Measurements from ENCODE around the gene REXO1.

The REXO1 gene

DNA sequence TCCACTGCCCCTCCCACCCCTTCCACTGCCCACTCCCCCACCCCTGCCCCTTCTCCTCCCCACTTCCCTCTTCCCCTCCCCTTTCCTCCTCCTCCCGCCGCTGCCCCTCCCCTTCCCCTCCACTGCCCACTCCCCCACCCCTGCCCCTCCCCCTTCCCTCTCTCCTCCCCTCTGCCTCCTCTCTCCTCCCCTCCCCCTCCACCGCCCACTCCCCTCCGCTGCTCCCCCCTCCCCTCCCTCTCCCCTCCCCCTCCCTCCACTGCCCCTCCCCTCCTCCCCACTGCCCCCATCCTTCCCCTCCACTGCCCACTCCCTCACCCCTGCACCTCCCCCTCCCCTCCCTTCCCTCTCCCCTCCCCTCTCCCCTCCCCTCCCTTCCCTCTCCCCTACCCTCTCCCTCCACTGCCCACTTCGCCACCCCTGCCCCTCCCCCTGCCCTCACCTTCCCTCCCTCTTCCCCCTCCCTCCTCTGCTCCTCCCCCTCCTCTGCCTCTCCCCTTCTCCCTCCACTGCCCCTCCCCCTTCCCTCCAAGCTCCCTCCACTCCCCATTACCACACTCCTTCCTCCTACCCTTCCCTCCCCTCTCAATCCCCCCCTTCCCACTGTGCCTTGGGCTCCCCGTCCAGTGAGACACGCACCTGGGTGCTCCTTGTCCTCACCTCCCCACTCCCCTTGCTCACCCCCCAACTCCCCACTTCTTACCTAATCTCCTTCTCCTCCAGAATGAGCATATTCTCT is 58.1 kb downstream of the REXO1 start:
- in situ Hi-C loops (cut with MboI; ENCODE audit: low sequenced_read_pairs): no loop called here
- no peaks in the 10 kb centered on the region for H3K36me3 ChIP-seq (replicated peaks)
- H3K4me3 ChIP-seq: no peak overlapping the region
- H3K4me1 ChIP-seq: no peaks in the 10 kb centered on the region
- H3K9me3 ChIP-seq: peaks cover 2% of the 10 kb centered on the region; the same call in 1 of the 2 replicates
- DNase-seq (ENCODE audit: low spot score in 2 of 2): peak in 1 of 2 experiments; percentile 41
- H3K27me3 ChIP-seq (ENCODE audit: low read depth): no peaks in the 10 kb centered on the region

GRCh38 chr19:1789261-1790041 is 58.8 kb downstream of the REXO1 start:
- H3K4me1 ChIP-seq: no peaks in the 10 kb centered on the region
- DNase-seq (ENCODE audit: low spot score in 2 of 2): no peak
- in situ Hi-C loops (cut with MboI; ENCODE audit: low sequenced_read_pairs): no loop called here
- H3K9me3 ChIP-seq: peaks cover 2% of the 10 kb centered on the region; the same call in 1 of the 2 replicates
- H3K27me3 ChIP-seq (ENCODE audit: low read depth): no peaks in the 10 kb centered on the region
- H3K36me3 ChIP-seq (replicated peaks): no peaks in the 10 kb centered on the region
- H3K4me3 ChIP-seq: no peak overlapping the region

GRCh38 chr19:1787116-1787515 is 61.2 kb downstream of the REXO1 start:
- peaks cover 7% of the 10 kb centered on the region; the same call in 1 of the 2 replicates for H3K9me3 ChIP-seq
- no peaks in the 10 kb centered on the region for H3K27me3 ChIP-seq (ENCODE audit: low read depth)
- in situ Hi-C loops (cut with MboI; ENCODE audit: low sequenced_read_pairs): no loop called here
- no peaks in the 10 kb centered on the region for H3K36me3 ChIP-seq (replicated peaks)
- H3K4me3 ChIP-seq: no peak overlapping the region
- no peaks in the 10 kb centered on the region for H3K4me1 ChIP-seq
- DNase-seq (ENCODE audit: low spot score in 2 of 2): no peak

- H3K36me3 ChIP-seq (replicated peaks): no peaks in the 10 kb centered on the region
- in situ Hi-C loops (cut with MboI; ENCODE audit: low sequenced_read_pairs): no loop called here
- no peak for DNase-seq (ENCODE audit: low spot score in 2 of 2)
- H3K9me3 ChIP-seq: peaks cover 11% of the 10 kb centered on the region; the same call in 1 of the 2 replicates
- H3K4me1 ChIP-seq: no peaks in the 10 kb centered on the region
- H3K27me3 ChIP-seq (ENCODE audit: low read depth): no peaks in the 10 kb centered on the region
- H3K4me3 ChIP-seq: no peak overlapping the region
Measured at GRCh38 chr19:1786668-1787067, 61.6 kb downstream of the REXO1 start.

GRCh38 chr19:1785310-1785709 is 63.0 kb downstream of the REXO1 start:
- Histone ChIP-seq H3K36me3 (replicated peaks) (no peaks in the 10 kb centered on the region), H3K4me1 (no peaks in the 10 kb centered on the region), H3K27me3 (ENCODE audit: low read depth) (no peaks in the 10 kb centered on the region), H3K9me3 (peaks cover 14% of the 10 kb centered on the region; the same call in 1 of the 2 replicates), H3K4me3 (no peak overlapping the region)
- in situ Hi-C loops (cut with MboI; ENCODE audit: low sequenced_read_pairs): no loop called here
- no peak for DNase-seq (ENCODE audit: low spot score in 2 of 2)

DNA sequence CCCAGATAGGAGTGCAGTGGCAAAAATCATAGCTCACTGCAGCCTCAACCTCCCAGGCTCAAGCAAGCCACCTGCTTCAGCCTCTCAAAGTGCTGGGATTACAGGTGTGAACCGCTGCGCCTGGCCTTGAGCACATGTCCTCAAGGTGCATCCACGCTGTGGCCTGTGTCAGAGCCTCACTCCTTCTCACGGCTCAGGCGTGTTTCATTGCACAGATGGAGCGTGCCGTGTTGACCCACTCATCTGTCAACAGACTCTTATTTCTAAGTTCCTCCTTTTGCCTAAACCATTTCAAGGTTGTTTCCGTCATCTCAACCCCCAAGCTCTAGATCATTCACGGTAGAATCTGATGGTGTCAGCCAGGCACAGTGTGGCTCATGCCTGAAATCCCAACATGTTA is 64.4 kb downstream of the REXO1 start:
- Histone ChIP-seq H3K9me3 (peaks cover 14% of the 10 kb centered on the region; the same call in 1 of the 2 replicates), H3K4me3 (no peak overlapping the region), H3K27me3 (ENCODE audit: low read depth) (no peaks in the 10 kb centered on the region), H3K36me3 (replicated peaks) (no peaks in the 10 kb centered on the region), H3K4me1 (no peaks in the 10 kb centered on the region)
- in situ Hi-C loops (cut with MboI; ENCODE audit: low sequenced_read_pairs): no loop called here
- DNase-seq (ENCODE audit: low spot score in 2 of 2): no peak

GRCh38 chr19:1783354-1783753 is 64.9 kb downstream of the REXO1 start:
- Histone ChIP-seq H3K4me3 (no peak overlapping the region), H3K27me3 (ENCODE audit: low read depth) (no peaks in the 10 kb centered on the region), H3K36me3 (replicated peaks) (no peaks in the 10 kb centered on the region), H3K9me3 (peaks cover 14% of the 10 kb centered on the region; the same call in 1 of the 2 replicates), H3K4me1 (no peaks in the 10 kb centered on the region)
- in situ Hi-C loops (cut with MboI; ENCODE audit: low sequenced_read_pairs): no loop called here
- DNase-seq (ENCODE audit: low spot score in 2 of 2): no peak

- no peaks in the 10 kb centered on the region for H3K27me3 ChIP-seq (ENCODE audit: low read depth)
- in situ Hi-C loops (cut with MboI; ENCODE audit: low sequenced_read_pairs): no loop called here
- DNase-seq (ENCODE audit: low spot score in 2 of 2): no peak
Measured at GRCh38 chr19:1782521-1782920, 65.8 kb downstream of the REXO1 start.

GRCh38 chr19:1780272-1780958 is 67.9 kb downstream of the REXO1 start:
- DNase-seq (ENCODE audit: low spot score in 2 of 2): no peak
- H3K27me3 ChIP-seq (ENCODE audit: low read depth): no peaks in the 10 kb centered on the region
- H3K4me1 ChIP-seq: no peaks in the 10 kb centered on the region
- no peaks in the 10 kb centered on the region for H3K36me3 ChIP-seq (replicated peaks)
- in situ Hi-C loops (cut with MboI; ENCODE audit: low sequenced_read_pairs): no loop called here
- H3K4me3 ChIP-seq: no peak overlapping the region
- H3K9me3 ChIP-seq: peaks cover 14% of the 10 kb centered on the region; the same call in 1 of the 2 replicates

More at GRCh38 chr19:1782521-1782920, 65.8 kb downstream of the REXO1 start:
- Histone ChIP-seq H3K36me3 (replicated peaks) (no peaks in the 10 kb centered on the region), H3K4me3 (no peak overlapping the region), H3K4me1 (no peaks in the 10 kb centered on the region), H3K9me3 (peaks cover 14% of the 10 kb centered on the region; the same call in 1 of the 2 replicates)

GRCh38 chr19:1779574-1779973 is 68.7 kb downstream of the REXO1 start:
- H3K9me3 ChIP-seq: peaks cover 14% of the 10 kb centered on the region; the same call in 1 of the 2 replicates
- H3K36me3 ChIP-seq (replicated peaks): no peaks in the 10 kb centered on the region
- H3K4me3 ChIP-seq: no peak overlapping the region
- no peaks in the 10 kb centered on the region for H3K27me3 ChIP-seq (ENCODE audit: low read depth)
- in situ Hi-C loops (cut with MboI; ENCODE audit: low sequenced_read_pairs): no loop called here
- no peak for DNase-seq (ENCODE audit: low spot score in 2 of 2)
- no peaks in the 10 kb centered on the region for H3K4me1 ChIP-seq

DNA sequence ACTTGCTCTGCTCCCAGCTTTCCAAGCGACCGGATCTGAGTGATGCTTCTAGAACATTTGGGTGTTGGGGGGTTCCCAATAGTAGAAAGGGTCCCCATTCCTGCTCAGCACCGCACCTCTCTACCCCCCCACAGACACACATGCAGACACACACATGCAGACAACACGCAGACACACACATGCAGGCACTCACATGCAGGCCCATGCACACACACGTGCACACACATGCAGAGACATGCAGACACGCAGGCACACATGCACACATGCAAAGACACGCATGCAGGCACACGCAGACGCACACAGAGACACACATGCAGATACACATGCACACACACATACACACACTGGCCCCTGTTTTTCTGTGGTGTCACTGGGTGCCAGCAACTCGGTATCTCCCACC is 71.1 kb downstream of the REXO1 start:
- no peak for DNase-seq (ENCODE audit: low spot score in 2 of 2)
- no peaks in the 10 kb centered on the region for H3K36me3 ChIP-seq (replicated peaks)
- no peak overlapping the region for H3K4me3 ChIP-seq
- no peaks in the 10 kb centered on the region for H3K4me1 ChIP-seq
- in situ Hi-C loops (cut with MboI; ENCODE audit: low sequenced_read_pairs): no loop called here
- H3K9me3 ChIP-seq: peaks cover 10% of the 10 kb centered on the region; the same call in 1 of the 2 replicates
- no peaks in the 10 kb centered on the region for H3K27me3 ChIP-seq (ENCODE audit: low read depth)

GRCh38 chr19:1776606-1777147 is 71.6 kb downstream of the REXO1 start:
- H3K4me3 ChIP-seq: no peak overlapping the region
- in situ Hi-C loops (cut with MboI; ENCODE audit: low sequenced_read_pairs): no loop called here

GRCh38 chr19:1775951-1776605 is 72.2 kb downstream of the REXO1 start:
- no peak overlapping the region for H3K4me3 ChIP-seq
- H3K4me1 ChIP-seq: no peaks in the 10 kb centered on the region
- no peak for DNase-seq (ENCODE audit: low spot score in 2 of 2)
- H3K9me3 ChIP-seq: peaks cover 2% of the 10 kb centered on the region
- no peaks in the 10 kb centered on the region for H3K36me3 ChIP-seq (replicated peaks)
- in situ Hi-C loops (cut with MboI; ENCODE audit: low sequenced_read_pairs): no loop called here
- no peaks in the 10 kb centered on the region for H3K27me3 ChIP-seq (ENCODE audit: low read depth)

More at GRCh38 chr19:1776606-1777147, 71.6 kb downstream of the REXO1 start:
- H3K4me1 ChIP-seq: no peaks in the 10 kb centered on the region
- H3K36me3 ChIP-seq (replicated peaks): no peaks in the 10 kb centered on the region
- no peaks in the 10 kb centered on the region for H3K27me3 ChIP-seq (ENCODE audit: low read depth)
- DNase-seq (ENCODE audit: low spot score in 2 of 2): no peak
- H3K9me3 ChIP-seq: peaks cover 5% of the 10 kb centered on the region; the same call in 1 of the 2 replicates

Measured in HAP-1 (cell line).